ENCODE data around the gene PCDH12.

PCDH12 gene

DNA sequence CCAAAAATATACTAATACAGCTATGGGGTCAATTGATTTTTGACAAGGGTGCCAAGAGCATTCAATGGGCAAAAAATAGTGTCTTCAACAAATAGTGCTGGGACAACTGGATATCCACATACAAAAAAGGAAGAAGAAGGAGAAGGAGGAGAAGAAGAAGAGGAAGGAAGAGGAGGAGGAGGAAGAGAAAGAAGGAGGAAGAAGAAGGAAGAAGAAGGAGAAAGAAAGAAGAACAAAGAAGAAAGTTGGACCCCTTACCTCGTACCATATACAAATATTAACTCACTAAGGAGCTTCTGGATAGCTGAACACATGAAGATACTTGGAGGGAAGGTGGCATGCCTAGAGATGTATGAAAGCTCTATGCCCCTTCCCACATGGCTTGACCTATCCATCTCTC lies 51.5 kb downstream of the PCDH12 start:
- no peak for FAIRE-seq

DNA sequence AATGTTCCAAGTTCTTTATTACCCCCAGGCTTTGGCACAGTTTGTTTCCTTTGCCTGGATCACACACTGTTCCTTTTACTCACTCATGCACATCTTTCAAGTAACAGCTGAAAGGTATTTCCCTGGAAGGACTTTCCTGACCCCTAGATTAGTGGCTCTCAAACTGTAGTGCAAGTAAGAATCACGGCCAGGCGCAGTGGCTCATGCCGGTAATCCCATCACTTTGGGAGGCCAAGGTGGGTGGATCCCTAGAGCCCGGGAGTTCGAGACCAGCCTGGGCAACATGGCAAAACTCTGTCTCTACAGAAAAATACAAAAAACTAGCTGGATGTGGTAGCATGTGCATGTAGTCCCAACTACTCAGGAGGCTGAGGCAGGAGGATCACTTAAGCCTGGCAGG lies 53.5 kb downstream of the PCDH12 start:
- no peak for FAIRE-seq

DNA sequence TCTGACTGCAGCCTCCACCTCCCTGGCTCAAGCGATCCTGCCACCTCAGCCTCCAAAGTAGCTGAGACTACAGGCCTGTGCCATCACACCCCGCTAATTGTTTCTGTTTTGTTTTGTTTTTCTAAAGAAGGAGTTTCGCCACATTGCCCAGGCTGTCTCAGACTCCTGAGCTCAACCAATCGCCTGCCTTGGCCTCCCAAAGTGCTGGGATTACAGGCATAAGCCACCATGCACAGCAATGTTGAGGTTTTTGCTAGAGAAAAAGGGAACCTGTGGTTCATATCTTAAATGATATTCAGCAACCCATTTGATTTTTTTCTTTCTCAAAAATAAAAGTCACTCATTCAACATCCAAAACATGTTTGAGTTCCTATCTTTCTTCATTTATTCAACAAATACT lies 54.7 kb downstream of the PCDH12 start:
- FAIRE-seq: no peak

DNA sequence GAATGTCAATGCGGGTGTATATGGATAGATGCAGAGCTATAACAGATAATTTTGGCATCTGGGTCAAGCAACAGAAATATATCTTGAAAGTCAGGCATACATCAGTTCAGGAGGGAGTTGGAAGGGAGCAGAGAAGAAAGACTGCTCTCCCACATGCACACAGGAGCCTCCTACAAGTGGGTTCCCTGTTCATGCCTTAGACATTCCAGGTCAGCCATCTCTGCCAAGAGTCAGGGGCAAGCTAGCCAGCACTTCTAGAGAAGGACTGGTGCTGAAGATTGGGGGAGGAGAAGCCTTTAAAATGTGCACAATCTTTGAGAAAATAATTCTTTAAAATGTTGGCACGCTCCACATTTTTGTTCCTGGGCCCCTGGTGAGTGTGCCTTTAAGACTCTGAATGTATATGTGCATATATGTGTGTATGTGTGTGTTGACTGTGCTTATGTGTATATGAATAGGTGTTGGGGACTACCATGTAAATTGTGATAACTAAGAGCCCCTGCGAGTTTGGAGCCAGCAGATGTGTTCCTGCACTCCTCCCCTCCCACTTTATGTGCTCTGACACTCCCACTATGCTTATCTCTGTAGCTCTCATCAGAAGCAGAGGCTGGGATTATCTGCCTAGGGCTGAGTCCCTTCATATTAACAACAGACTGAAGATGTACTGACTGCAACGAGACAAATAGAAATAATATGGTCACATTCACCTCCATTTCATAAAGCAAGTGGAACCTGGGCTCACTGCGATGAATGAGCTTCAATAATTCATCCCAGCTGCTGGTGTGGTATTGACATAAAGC lies 55.8 kb downstream of the PCDH12 start:
- FAIRE-seq: no peak

DNA sequence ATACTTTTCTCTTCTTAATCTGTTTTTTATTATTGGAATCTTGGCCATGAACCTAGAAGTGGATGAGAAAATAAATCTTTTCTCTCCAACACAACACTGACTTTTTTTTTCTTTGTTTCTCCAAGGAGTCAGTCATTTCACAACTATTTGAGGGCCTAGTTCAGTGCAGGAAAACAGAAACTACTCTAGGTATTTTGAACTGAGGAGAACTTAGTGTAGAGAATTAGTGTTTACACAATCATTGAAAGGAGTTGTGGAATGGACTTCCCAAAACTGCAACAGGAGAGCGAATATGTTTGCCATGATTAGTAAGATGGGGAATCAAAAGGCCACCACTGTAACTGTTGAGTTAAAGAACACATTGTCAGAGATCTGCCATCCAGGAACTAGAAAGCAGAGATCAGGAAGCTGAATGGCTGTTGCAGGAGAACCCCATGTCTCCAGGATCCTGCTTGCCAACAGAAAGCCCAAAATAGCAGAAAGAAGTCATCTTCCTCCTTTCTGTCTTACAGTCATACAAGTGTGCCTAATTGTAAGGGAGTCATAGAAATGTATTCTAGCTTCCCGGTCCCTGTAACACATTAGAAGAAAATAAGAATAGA lies 59.5 kb downstream of the PCDH12 start:
- FAIRE-seq: no peak

DNA sequence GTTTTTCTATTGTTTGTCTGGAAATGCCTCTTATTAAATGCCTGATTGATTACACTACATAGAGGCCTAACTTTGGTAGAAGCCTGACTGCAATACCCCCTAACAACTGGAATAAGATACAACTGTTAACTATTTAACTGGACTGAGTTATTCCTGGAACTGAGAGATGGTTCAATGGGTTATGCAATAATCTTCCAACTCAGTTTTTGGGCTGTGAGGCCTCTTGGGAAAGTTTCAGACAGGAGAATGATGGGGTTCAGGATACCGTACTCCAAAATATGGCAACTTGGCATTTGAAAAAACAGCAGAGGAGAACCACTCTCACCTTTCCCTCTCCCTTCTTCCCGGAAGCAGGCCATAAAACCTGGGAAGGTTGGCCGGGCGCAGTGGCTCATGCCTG lies 60.6 kb downstream of the PCDH12 start:
- no peak for FAIRE-seq

Measured in colon (tissue), 2 donors.